Prostate gland (tissue), 2 donors: ENCODE data around the gene ZNF683. TPM values are rescaled to one million over a fixed set of nuclear protein-coding genes. Genes with fewer than 3 reads are reported as not detected.
"Not testable (repeated sequence)": the region's sequence is repeated elsewhere in the genome, so short reads cannot be mapped to it uniquely, and the experiment has no call there.

Experiments
- DNase-seq: peaks from one replicate; pipeline ENCODE4 v3.0.0-alpha.2; 2019; ENCODE audit warnings: low spot score
- H3K27ac ChIP-seq, 2 donors: fragments of 200-600 bp; sonication (generic); 2 replicates each; pipeline ENCODE4 v1.5.1; 2017 to 2019
- H3K27me3 ChIP-seq: fragments of 200-600 bp; sonication (generic); replicated peaks from 2 replicates; pipeline ENCODE4 v1.5.1; 2019; ENCODE audit not compliant: insufficient read depth
- H3K36me3 ChIP-seq, 2 donors: fragments of 200-600 bp; sonication (generic); 1 replicate in 1 of 2; 2 replicates in 1 of 2; pipeline versions ENCODE4 v1.5.1 to v1.8.1; 2017 to 2019
- H3K4me1 ChIP-seq: fragments of 200-600 bp; sonication (generic); replicated peaks from 2 replicates; pipeline ENCODE4 v1.5.1; 2019
- H3K4me3 ChIP-seq, 2 donors: fragments of 200-600 bp; sonication (generic); 2 replicates each; pipeline ENCODE4 v1.5.1; 2017 to 2019
- H3K9me3 ChIP-seq: fragments of 200-600 bp; sonication (generic); 2 replicates; pipeline ENCODE4 v1.5.1; 2017
- CTCF ChIP-seq, 4 experiments: fragments of 200-600 bp in 2 of 4; fragments of 450-650 bp in 2 of 4; sonication (generic) in 2 of 4; IDR thresholded peaks; 1 replicate in 3 of 4; 2 replicates in 1 of 4; pipeline ENCODE4 v1.5.1; 2016 to 2019; ENCODE audit warnings: antibody characterized with exemption in 4 of 4, mild to moderate bottlenecking in 2 of 4, moderate library complexity in 2 of 4
- POLR2A ChIP-seq: fragments of 450-650 bp; IDR thresholded peaks from one replicate; pipeline ENCODE4 v1.6.1; 2016; ENCODE audit warnings: antibody characterized with exemption, mild to moderate bottlenecking
- POLR2AphosphoS5 ChIP-seq: sonication (generic); formaldehyde crosslinking; IDR thresholded peaks from one replicate; pipeline ENCODE4 v1.6.1; 2017; ENCODE audit warnings: antibody characterized with exemption
- WGBS: methylation state at CpG from one replicate; pipeline ENCODE4 v1.1.5; 2018; 5-methylcytosine and 5-hydroxymethylcytosine counted together
- intact Hi-C: fragments of 100-400 bp; cut with DNase I; formaldehyde crosslinking; loops from one replicate; pipeline ENCODE4 v1.14.2; 2022
- total RNA-seq, 2 donors: library from RNA; depleted of rRNA; stranded (reverse); fragments of >200 nt; gene quantifications; one replicate each; pipeline ENCODE4 v1.1.0, GENCODE V29; 2016

ZNF683 gene
- total RNA-seq, 2 donors from 2014 or later = 4.8 TPM; not detected in 1

GRCh38 chr1:26336477-26337205 lies 35.9 kb downstream of the ZNF683 start:
- Histone ChIP-seq H3K36me3 (no peaks in the 10 kb centered on the region), H3K27ac (peak overlapping the region in 1 of 2 donors; percentile 13), H3K4me1 (no peaks in the 10 kb centered on the region), H3K9me3 (no peaks in the 10 kb centered on the region), H3K4me3 (peak overlapping the region; percentile 28 to 38), H3K27me3 (no peaks in the 10 kb centered on the region)
- peak; percentile 54 for TF ChIP-seq POLR2AphosphoS5
- no peak for TF ChIP-seq CTCF (IDR thresholded peaks at IDR 0.05)
- no peak for TF ChIP-seq POLR2A
- peak; percentile 89 for DNase-seq
- WGBS = 21% methylated on average over 30 of the region's 52 CpGs
- intact Hi-C loops = no loop called here

- peak overlapping the region; percentile 28 to 38 for H3K4me3 ChIP-seq
- DNase-seq = no peak
- H3K27ac ChIP-seq = peak overlapping the region; percentile 13 to 20
- no peaks in the 10 kb centered on the region for H3K9me3 ChIP-seq
- H3K27me3 ChIP-seq = no peaks in the 10 kb centered on the region
- H3K4me1 ChIP-seq = no peaks in the 10 kb centered on the region
- WGBS = 3% methylated on average over 39 of the region's 41 CpGs
- TF ChIP-seq POLR2A = peak; percentile 51
- no peak for TF ChIP-seq POLR2AphosphoS5
- no peaks in the 10 kb centered on the region for H3K36me3 ChIP-seq
- intact Hi-C loops = no loop called here
Measured at GRCh38 chr1:26335774-26336476, 36.6 kb downstream of the ZNF683 start.

DNA sequence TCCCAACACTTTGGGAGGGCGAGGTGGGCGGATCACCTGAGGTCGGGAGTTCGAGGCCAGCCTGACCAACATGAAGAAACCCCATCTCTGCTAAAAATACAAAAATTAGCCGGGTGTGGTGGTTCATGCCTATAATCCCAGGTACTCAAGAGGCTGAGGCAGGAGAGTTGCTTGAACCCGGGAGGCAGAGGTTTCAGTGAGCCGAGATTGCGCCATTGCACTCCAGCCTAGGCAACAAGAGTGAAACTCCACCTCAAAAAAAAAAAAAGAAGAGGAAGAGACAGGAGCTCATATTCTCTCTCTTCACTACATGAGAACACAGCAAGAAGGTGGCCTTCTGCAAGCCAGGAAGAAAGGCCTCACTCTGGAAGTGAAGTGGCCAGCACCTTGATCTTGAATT lies 39.2 kb downstream of the ZNF683 start:
- H3K4me1 ChIP-seq, H3K36me3 ChIP-seq, DNase-seq, intact Hi-C loops, H3K9me3 ChIP-seq, H3K27me3 ChIP-seq, H3K27ac ChIP-seq, H3K4me3 ChIP-seq: not testable (repeated sequence)
- WGBS = 95% methylated on average over 8 of the region's 8 CpGs

- TF ChIP-seq CTCF (IDR thresholded peaks at IDR 0.05) = no peak
- no peak for TF ChIP-seq POLR2AphosphoS5
- TF ChIP-seq POLR2A = no peak
- H3K27ac ChIP-seq = no peak overlapping the region
- DNase-seq = no peak
- no peaks in the 10 kb centered on the region for H3K4me1 ChIP-seq
- 82% methylated on average over 5 of the region's 5 CpGs for WGBS
- H3K36me3 ChIP-seq = no peaks in the 10 kb centered on the region
- H3K4me3 ChIP-seq = no peak overlapping the region
- no peaks in the 10 kb centered on the region for H3K9me3 ChIP-seq
- H3K27me3 ChIP-seq = no peaks in the 10 kb centered on the region
- intact Hi-C loops = no loop called here
Measured at GRCh38 chr1:26330276-26330675, 42.3 kb downstream of the ZNF683 start.

GRCh38 chr1:26329380-26329779 lies 43.2 kb downstream of the ZNF683 start:
- WGBS = 95% methylated on average over 4 of the region's 4 CpGs
- H3K27me3 ChIP-seq, H3K9me3 ChIP-seq, H3K4me1 ChIP-seq, H3K4me3 ChIP-seq, H3K27ac ChIP-seq, DNase-seq, intact Hi-C loops, H3K36me3 ChIP-seq: not testable (repeated sequence)

GRCh38 chr1:26328597-26328996 lies 44.0 kb downstream of the ZNF683 start:
- 87% methylated on average over 8 of the region's 8 CpGs for WGBS
- intact Hi-C loops = no loop called here
- TF ChIP-seq CTCF (IDR thresholded peaks at IDR 0.05) = no peak
- TF ChIP-seq POLR2A = no peak
- no peak for TF ChIP-seq POLR2AphosphoS5

More at GRCh38 chr1:26328597-26328996, 44.0 kb downstream of the ZNF683 start:
- no peak overlapping the region for H3K27ac ChIP-seq
- H3K36me3 ChIP-seq = no peaks in the 10 kb centered on the region
- no peaks in the 10 kb centered on the region for H3K4me1 ChIP-seq
- H3K4me3 ChIP-seq = no peak overlapping the region
- H3K9me3 ChIP-seq = no peaks in the 10 kb centered on the region
- H3K27me3 ChIP-seq = no peaks in the 10 kb centered on the region
- DNase-seq = no peak
